Glutamatergic neuron (in vitro differentiated cells): ENCODE results near the gene NAP1L4. TPM values are rescaled to one million over a fixed set of nuclear protein-coding genes. Genes with fewer than 3 reads are reported as not detected.
"Not testable (repeated sequence)": the region's sequence is repeated elsewhere in the genome, so short reads cannot be mapped to it uniquely, and the experiment has no call there.

ENCODE experiments used
- DNase-seq: peaks from one replicate; pipeline ENCODE4 v3.0.0; 2022
- H3K27ac Mint-ChIP-seq: one replicate; pipeline ENCODE4 v1.8.0; 2020; ENCODE audit warnings: mild to moderate bottlenecking, mixed read lengths, inconsistent platforms; ENCODE audit not compliant: unreplicated experiment
- H3K27me3 Mint-ChIP-seq: one replicate; pipeline ENCODE4 v1.8.0; 2020; ENCODE audit warnings: mild to moderate bottlenecking, moderate library complexity, mixed read lengths, inconsistent platforms; ENCODE audit not compliant: unreplicated experiment
- H3K36me3 Mint-ChIP-seq: one replicate; pipeline ENCODE4 v1.8.0; 2020; ENCODE audit warnings: mild to moderate bottlenecking, mixed read lengths, inconsistent platforms; ENCODE audit not compliant: unreplicated experiment
- H3K4me1 Mint-ChIP-seq: one replicate; pipeline ENCODE4 v1.8.0; 2020; ENCODE audit warnings: mild to moderate bottlenecking, low read depth, mixed read lengths, inconsistent platforms; ENCODE audit not compliant: unreplicated experiment
- H3K4me3 Mint-ChIP-seq: one replicate; pipeline ENCODE4 v1.8.0; 2020; ENCODE audit warnings: mild to moderate bottlenecking, mixed read lengths, inconsistent platforms; ENCODE audit not compliant: unreplicated experiment
- H3K9me3 Mint-ChIP-seq: one replicate; pipeline ENCODE4 v1.8.0; 2020; ENCODE audit warnings: mild to moderate bottlenecking, moderate library complexity, mixed read lengths, inconsistent platforms; ENCODE audit not compliant: unreplicated experiment
- total RNA-seq: library from RNA; stranded (reverse); fragmentation: NEBNext Ultra II Directional; extraction: Animal tissue kit (Norgen Biotek cat#: 25700); gene quantifications from one replicate; pipeline ENCODE4 v1.2.1, GENCODE V29; 2021; ENCODE audit not compliant: unreplicated experiment
- TF ChIP-seq, protein P1 (sequence below): fragments of 200-600 bp; sonication (generic); IDR thresholded peaks from one replicate; pipeline ENCODE4 v1.5.0; 2021; ENCODE audit not compliant: partially characterized antibody, unreplicated experiment

Gene NAP1L4
- total RNA-seq, 1 donor from 2014 or later, result 209 TPM

DNA sequence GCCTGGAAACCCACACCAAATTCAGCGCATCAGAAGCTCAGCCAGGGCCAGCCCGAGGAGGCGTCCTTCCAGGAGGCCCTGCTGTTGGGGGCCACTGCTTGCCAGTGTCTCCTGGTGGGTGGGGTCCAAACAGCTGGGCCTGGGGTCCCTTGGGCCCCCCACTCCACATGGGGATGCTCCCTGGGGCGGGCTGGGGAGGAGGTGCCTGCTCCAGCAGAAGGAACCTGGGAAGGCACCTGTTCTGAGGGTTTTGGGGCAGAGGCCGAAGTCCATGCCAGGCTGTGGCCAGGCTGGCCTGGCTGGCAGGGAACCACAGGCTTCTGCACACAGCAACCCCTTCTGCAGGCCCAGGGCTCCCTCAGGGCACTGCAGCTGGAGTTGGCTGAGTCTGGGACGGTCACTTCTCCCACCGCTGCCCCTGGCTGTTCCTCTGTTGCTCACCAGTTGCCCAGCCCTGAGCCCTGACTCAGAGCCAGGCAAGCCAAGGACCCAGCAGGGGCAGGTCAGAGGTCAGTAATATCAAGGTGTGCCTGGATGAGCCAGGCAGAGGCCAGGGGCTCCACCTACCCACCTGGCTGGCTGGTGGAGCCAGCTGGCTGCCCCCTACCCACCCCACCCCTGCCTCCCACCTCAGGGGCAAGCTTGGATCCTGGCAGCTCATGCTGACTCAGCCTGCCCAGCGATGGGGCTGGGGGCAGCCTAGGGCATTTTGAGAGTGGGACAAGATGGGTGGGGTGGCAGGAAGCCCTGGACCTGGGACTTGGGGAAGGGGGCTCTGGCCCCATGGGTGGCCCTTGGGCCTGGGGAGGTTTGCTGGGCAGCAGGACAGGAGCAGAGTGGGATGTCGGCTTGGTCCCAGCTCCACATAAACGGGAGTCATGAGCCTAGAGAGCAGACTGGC is 51.0 kb downstream of the NAP1L4 start:
- Mint-ChIP-seq H3K4me3 (no peak overlapping the region), H3K9me3 (peaks cover 13% of the 10 kb centered on the region), H3K27ac (no peak overlapping the region), H3K36me3 (peaks cover 22% of the 10 kb centered on the region), H3K27me3 (peaks cover 11% of the 10 kb centered on the region), H3K4me1 (peaks cover 14% of the 10 kb centered on the region)
- TF ChIP-seq, protein P1, sequence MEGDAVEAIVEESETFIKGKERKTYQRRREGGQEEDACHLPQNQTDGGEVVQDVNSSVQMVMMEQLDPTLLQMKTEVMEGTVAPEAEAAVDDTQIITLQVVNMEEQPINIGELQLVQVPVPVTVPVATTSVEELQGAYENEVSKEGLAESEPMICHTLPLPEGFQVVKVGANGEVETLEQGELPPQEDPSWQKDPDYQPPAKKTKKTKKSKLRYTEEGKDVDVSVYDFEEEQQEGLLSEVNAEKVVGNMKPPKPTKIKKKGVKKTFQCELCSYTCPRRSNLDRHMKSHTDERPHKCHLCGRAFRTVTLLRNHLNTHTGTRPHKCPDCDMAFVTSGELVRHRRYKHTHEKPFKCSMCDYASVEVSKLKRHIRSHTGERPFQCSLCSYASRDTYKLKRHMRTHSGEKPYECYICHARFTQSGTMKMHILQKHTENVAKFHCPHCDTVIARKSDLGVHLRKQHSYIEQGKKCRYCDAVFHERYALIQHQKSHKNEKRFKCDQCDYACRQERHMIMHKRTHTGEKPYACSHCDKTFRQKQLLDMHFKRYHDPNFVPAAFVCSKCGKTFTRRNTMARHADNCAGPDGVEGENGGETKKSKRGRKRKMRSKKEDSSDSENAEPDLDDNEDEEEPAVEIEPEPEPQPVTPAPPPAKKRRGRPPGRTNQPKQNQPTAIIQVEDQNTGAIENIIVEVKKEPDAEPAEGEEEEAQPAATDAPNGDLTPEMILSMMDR, result no peak
- no peak for DNase-seq

DNA sequence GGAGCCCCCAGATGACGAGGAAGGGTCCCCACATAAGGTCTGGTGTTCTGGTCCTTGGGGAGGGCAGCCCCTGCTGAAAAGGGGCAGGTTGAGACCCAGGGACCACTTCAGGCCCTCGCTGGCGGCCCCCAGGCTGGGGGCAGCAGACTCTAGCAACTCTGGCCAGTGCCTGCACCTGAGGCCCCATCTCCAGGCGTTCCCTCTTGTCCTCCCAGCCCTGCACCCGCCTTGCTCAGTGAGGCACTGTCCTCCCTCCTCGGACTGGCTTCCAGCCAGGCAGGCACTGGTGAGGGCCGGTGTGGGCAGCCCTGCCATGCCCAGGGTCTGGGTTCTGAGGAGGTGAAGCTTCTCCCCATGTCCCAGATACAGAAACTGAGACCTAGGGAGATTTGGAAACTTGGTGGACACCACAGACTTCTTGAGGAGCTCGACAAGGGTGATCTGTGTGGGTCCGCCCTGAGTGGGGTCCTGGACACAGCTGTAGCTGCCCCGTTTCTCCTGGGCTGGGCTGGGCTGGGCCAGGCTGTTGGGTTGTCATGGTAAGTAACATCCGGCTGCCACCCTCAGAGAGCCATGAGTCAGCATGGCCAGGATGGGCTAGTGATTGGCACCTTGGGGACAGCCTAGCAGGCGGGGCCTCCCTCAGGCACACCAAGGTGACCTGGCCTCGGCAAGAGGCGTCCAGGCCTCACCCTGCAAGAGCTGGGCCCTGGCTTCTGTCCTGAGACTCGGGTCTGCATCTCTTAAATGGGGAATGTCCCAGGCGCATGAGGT is 51.8 kb downstream of the NAP1L4 start:
- TF ChIP-seq, protein P1, result no peak
- DNase-seq, result no peak
- H3K4me3 Mint-ChIP-seq, result no peak overlapping the region
- H3K27me3 Mint-ChIP-seq, result peaks cover 11% of the 10 kb centered on the region
- peaks cover 22% of the 10 kb centered on the region for H3K36me3 Mint-ChIP-seq
- H3K9me3 Mint-ChIP-seq, result peaks cover 13% of the 10 kb centered on the region
- H3K4me1 Mint-ChIP-seq, result peaks cover 7% of the 10 kb centered on the region
- no peak overlapping the region for H3K27ac Mint-ChIP-seq

DNA sequence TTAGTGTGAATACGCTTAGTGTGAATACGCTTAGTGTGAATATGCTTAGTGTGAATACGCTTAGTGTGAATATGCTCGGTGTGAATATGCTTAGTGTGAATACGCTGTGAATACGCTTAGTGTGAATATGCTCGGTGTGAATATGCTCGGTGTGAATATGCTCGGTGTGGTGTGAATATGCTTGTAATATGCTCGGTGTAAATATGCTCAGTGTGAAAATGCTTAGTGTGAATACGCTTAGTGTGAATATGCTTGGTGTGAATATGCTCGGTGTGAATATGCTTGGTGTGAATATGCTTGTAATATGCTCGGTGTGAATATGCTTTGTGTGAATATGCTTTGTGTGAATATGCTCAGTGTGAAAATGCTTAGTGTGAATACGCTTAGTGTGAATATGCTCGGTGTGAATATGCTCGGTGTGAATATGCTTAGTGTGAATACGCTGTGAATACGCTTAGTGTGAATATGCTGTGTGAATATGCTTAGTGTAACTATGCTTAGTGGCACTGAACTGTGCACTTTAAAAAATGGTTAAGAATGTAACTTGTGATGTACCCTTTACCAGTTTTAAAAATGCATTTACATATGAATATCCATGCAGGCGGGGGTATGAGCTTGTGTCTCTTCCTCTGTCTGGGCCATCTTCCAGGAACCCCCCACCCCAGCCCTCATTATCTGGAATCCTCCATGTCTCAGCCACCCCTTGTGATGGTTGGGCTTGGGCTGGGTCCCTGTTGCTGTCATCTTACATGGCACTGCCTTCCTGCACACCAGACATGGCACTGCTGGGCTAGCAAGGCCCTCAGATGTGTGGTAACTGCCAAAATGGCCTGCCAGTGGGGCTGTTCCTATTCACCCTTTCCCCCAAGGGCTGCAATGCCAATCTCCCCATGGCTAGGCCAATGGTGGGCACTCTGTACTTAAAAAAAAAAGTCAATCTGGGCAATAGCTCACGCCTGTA is 53.4 kb downstream of the NAP1L4 start:
- not testable (repeated sequence) for DNase-seq, H3K4me3 Mint-ChIP-seq

DNA sequence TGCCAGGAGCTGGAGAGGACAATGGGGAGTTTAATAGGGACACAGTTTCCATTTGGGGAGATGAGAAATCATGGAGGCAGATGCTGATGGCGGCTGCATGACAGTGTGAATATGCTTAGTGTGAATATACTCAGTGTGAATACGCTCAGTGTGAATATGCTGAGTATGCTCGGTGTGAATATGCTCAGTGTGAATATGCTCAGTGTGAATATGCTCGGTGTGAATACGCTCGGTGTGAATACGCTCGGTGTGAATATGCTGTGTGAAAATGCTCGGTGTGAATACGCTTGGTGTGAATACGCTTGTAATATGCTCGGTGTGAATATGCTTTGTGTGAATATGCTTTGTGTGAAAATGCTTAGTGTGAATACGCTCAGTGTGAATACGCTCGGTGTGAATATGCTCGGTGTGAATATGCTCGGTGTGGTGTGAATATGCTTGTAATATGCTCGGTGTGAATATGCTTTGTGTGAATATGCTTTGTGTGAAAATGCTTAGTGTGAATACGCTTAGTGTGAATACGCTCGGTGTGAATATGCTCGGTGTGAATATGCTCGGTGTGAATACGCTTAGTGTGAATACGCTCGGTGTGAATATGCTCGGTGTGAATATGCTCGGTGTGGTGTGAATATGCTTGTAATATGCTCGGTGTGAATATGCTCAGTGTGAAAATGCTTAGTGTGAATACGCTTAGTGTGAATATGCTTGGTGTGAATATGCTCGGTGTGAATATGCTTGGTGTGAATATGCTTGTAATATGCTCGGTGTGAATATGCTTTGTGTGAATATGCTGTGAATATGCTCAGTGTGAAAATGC is 54.3 kb downstream of the NAP1L4 start:
- H3K4me3 Mint-ChIP-seq, H3K27me3 Mint-ChIP-seq: not testable (repeated sequence)
- peak overlapping the region; percentile 8 for H3K27ac Mint-ChIP-seq

More for the DNA sequence above, 53.4 kb downstream of the NAP1L4 start:
- H3K4me1 Mint-ChIP-seq, H3K27ac Mint-ChIP-seq: not testable (repeated sequence)
- Mint-ChIP-seq H3K36me3 (peaks cover 22% of the 10 kb centered on the region), H3K27me3 (peaks cover 10% of the 10 kb centered on the region), H3K9me3 (peaks cover 12% of the 10 kb centered on the region)

DNA sequence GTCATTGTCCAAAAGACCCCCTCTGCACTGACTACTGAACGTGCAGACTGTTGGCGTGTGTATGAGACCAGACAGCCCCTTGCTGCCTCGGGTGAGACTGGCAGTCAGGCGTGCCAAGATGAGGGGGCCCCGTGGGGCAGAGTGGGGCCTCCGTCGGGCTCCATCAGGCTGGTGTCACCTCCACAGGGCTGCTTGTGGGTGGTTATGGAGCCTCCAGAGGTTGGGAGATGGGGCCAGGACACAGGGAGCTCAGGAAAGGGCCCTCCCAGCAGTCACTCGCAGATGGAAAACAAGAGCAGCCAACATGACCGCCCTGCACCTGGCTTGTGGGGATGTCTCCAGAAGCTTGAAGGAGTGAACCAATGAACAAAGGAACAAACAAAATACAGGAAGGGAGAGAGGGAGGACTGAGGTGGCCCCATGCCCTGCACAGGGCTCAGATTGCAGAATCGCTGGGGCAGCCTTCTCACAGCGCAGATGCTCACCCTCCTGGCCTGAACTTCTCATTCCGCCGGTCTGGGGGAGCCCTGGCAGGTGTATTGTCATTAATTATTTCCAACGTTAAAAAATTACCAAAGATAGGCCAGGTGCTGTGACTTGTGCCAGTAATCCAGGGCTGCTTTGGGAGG is 57.4 kb downstream of the NAP1L4 start:
- Mint-ChIP-seq H3K27ac (no peak overlapping the region), H3K36me3 (peaks cover 20% of the 10 kb centered on the region), H3K4me3 (no peak overlapping the region), H3K4me1 (no peaks in the 10 kb centered on the region), H3K27me3 (peaks cover 11% of the 10 kb centered on the region), H3K9me3 (peaks cover 12% of the 10 kb centered on the region)
- DNase-seq, result no peak
- TF ChIP-seq, protein P1, result no peak

More for the DNA sequence above, 54.3 kb downstream of the NAP1L4 start:
- not testable (repeated sequence) for DNase-seq, H3K4me1 Mint-ChIP-seq
- peaks cover 12% of the 10 kb centered on the region for H3K9me3 Mint-ChIP-seq
- H3K36me3 Mint-ChIP-seq, result peaks cover 22% of the 10 kb centered on the region
